Activated naive CD4-positive, alpha-beta T cell treated with anti-CD3 and anti-CD28 coated beads, Interleukin-2, amount 50 U/mL, for 24 hours (primary cell): Measurements from ENCODE around the gene ME1.
"Not testable (repeated sequence)": the region's sequence is repeated elsewhere in the genome, so short reads cannot be mapped to it uniquely, and the experiment has no call there.

Experiments
- H3K27ac Mint-ChIP-seq: one replicate; pipeline ENCODE4 v1.8.0; 2021; ENCODE audit warnings: mild to moderate bottlenecking, mixed read lengths
- H3K27me3 Mint-ChIP-seq: one replicate; pipeline ENCODE4 v1.8.0; 2021; ENCODE audit warnings: mixed read lengths
- H3K36me3 Mint-ChIP-seq: one replicate; pipeline ENCODE4 v1.8.0; 2021; ENCODE audit warnings: mixed read lengths
- H3K4me1 Mint-ChIP-seq: one replicate; pipeline ENCODE4 v1.8.0; 2021; ENCODE audit warnings: mixed read lengths
- H3K4me3 Mint-ChIP-seq: one replicate; pipeline ENCODE4 v1.8.0; 2021; ENCODE audit warnings: mild to moderate bottlenecking, mixed read lengths
- H3K9me3 Mint-ChIP-seq: one replicate; pipeline ENCODE4 v1.8.0; 2021; ENCODE audit warnings: mixed read lengths

ME1 gene

DNA sequence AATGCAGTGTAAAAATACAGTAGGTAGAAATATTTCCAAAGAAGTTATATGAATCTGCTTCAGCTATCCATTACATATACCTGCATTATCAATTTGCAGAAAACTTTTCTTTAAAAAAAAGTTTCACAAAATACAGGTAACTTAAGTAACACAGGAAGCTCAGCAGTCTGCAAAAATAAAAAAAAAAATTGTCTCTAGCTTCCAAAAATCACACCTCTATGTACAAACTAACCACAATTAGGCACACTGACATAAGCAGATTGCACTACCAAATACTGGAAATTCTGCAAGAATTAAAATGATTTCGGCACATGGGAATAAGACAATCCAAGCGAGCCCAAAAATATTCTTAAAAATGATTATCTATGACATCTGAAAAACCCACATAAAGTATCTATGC is 41.2 kb downstream of the ME1 start:
- Mint-ChIP-seq H3K4me3 (no peak overlapping the region), H3K27ac (no peak overlapping the region), H3K27me3 (peaks cover 1% of the 10 kb centered on the region)

DNA sequence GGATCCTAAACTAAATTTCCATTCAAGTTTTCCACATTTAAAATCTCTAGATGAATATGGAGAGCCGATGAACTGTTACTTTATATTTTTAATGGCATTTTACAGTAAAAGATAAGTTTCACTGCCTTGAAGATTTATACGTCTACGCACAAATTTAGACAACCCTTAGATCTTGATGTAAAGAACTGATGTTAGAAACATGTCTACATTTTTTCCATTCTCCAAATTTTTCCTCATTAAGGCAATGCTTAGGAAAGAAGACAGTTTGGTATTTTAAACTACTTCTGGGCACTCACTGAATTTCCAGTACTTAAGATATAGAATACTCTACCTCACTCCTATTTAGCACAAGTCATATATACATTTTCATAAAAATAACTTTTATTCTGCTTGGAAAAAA is 45.4 kb downstream of the ME1 start:
- no peak overlapping the region for H3K4me3 Mint-ChIP-seq

More for the DNA sequence above, 41.2 kb downstream of the ME1 start:
- Mint-ChIP-seq H3K9me3 (no peaks in the 10 kb centered on the region), H3K4me1 (no peaks in the 10 kb centered on the region), H3K36me3 (no peaks in the 10 kb centered on the region)

DNA sequence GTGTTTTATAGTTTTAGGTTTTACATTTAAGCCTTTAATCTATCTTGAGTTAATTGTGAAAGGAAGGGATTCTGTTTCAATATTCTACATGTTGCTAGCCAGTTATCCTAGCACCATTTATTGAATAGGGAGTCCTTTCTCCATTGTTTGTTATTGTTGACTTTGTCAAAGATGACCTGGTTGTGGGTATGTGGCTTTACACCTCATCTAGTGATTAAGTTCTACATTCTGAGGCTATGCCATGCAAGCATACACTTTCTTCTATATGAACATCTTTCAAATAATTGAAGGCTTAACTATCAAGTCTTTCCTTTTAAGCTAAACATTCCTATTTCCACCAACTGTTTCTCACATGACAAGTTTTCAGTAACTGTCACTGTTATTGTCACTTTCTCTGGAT is 46.1 kb downstream of the ME1 start:
- no peaks in the 10 kb centered on the region for H3K36me3 Mint-ChIP-seq
- H3K4me1 Mint-ChIP-seq: no peaks in the 10 kb centered on the region
- H3K27ac Mint-ChIP-seq: no peak overlapping the region
- no peaks in the 10 kb centered on the region for H3K9me3 Mint-ChIP-seq
- no peak overlapping the region for H3K4me3 Mint-ChIP-seq
- H3K27me3 Mint-ChIP-seq: peaks cover 1% of the 10 kb centered on the region

More for the DNA sequence above, 45.4 kb downstream of the ME1 start:
- H3K27ac Mint-ChIP-seq: no peak overlapping the region
- no peaks in the 10 kb centered on the region for H3K9me3 Mint-ChIP-seq
- no peaks in the 10 kb centered on the region for H3K36me3 Mint-ChIP-seq
- H3K4me1 Mint-ChIP-seq: no peaks in the 10 kb centered on the region
- H3K27me3 Mint-ChIP-seq: peaks cover 1% of the 10 kb centered on the region

DNA sequence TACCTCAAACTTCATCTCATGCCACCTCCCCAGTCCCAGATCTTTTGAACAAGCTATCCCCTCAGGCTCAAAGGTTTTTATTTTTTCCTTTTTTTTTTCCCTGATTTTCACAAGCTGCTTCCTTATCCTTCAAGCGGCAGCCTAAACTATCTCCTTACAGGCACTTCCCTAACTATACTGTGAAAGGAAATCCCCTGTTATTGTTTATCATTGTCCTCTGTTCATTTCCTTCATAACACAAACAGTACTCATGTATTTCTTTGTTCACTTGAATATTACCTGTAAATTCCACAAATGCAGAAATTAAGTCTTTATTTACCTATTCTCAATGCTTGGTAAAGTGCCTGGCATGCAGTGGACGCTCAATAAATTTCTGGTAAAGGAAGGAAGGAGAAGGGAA is 48.9 kb downstream of the ME1 start:
- no peaks in the 10 kb centered on the region for H3K27me3 Mint-ChIP-seq
- no peak overlapping the region for H3K4me3 Mint-ChIP-seq
- H3K4me1 Mint-ChIP-seq: no peaks in the 10 kb centered on the region
- no peaks in the 10 kb centered on the region for H3K36me3 Mint-ChIP-seq
- no peaks in the 10 kb centered on the region for H3K9me3 Mint-ChIP-seq
- H3K27ac Mint-ChIP-seq: no peak overlapping the region

DNA sequence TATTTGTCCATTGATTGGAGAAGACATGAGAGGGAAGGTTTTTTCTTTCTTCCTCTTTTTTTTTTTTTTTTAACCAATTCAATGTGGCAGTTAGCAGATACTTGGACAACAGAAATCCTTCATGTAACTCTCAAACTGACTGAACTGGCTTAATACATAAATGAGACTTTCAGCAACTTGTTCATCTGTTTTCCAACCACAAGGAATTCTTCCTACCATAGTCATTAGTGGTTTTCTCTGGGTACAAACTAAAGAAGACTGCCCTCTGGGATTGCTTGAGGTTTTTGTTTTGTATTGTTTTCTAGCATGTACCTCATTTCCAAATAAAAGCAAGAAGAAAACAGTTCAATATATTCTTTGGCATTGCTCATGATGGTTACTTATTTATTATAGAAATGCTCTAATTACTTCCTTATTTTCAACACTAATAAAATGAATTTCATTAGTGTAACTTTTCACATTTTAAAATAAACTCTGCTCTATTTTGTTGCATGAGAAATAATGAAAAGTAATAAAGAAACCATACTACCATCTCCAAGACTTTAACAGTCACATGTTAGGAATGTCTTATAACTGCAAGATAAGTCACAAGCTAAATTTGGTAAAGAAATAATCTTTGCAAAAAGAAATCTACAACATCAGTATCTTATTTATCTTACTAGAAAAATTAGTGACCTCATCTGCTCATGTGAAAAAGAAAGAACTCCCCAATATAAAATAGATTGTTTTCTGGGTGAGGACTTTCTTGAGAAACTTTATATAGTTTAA is 52.0 kb downstream of the ME1 start:
- Mint-ChIP-seq H3K27ac (no peak overlapping the region), H3K4me1 (no peaks in the 10 kb centered on the region), H3K9me3 (no peaks in the 10 kb centered on the region)

DNA sequence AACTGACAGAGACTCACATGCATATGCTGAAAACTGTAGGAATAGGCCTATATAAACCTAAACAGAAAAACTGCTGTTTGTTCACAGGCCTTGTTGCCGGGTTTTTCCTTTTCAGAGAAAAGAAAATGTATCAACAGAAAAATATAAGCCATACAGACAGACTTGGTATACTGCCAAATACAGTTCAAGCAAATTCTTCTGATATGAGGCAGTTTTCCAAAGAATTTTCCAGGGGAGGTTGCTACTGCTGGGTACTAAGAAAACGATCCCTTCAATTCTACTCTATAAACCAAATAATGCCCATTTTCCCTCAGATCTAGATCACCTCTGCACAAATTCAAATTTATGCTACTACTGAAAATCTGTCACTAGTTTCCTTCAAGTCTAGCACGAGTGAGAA is 59.4 kb downstream of the ME1 start:
- Mint-ChIP-seq H3K9me3 (no peaks in the 10 kb centered on the region), H3K4me3 (no peak overlapping the region), H3K27ac (no peak overlapping the region), H3K4me1 (no peaks in the 10 kb centered on the region), H3K27me3 (peaks cover 1% of the 10 kb centered on the region), H3K36me3 (no peaks in the 10 kb centered on the region)

More for the DNA sequence above, 52.0 kb downstream of the ME1 start:
- peaks cover 1% of the 10 kb centered on the region for H3K27me3 Mint-ChIP-seq
- H3K36me3 Mint-ChIP-seq: no peaks in the 10 kb centered on the region
- H3K4me3 Mint-ChIP-seq: no peak overlapping the region

DNA sequence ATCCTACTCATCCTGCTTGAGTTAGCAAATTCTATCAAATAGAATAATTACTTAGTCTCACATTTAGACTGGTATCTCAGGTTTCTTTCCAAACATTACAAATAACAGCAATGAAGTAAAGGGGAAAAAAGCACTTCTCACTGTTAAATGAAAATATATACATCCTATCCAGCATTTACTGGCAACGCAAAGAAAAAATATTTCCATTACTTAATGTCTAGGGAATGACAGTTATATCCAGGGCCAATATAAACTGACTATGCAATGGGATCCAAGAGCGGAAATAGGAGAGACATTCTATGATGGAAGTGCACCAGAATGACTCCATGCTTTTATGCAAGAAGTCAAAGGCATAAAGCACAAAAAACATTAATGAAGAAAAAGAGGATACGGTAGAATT is 60.3 kb downstream of the ME1 start:
- Mint-ChIP-seq H3K4me1 (no peaks in the 10 kb centered on the region), H3K27ac (no peak overlapping the region), H3K36me3 (no peaks in the 10 kb centered on the region), H3K4me3 (no peak overlapping the region), H3K9me3 (no peaks in the 10 kb centered on the region), H3K27me3 (peaks cover 1% of the 10 kb centered on the region)

DNA sequence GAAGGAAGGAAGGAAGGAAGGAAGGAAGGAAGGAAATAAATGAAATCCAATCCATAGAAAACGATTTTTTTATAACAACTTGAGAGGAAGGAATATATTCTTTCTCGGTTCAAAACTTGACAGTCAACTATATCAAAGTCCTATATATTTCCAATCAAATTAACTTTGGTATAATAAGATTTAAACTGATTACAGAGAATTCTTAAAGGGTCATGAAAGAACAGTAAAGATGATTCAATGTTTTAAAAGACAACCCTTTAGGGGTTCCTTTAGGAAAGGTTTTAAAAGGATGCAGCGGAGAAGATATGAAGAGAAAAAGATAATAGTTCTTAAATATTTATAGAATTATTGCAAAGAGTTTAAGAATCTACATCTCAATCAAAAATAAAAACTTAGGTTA is 61.2 kb downstream of the ME1 start:
- H3K27ac Mint-ChIP-seq: no peak overlapping the region
- H3K4me1 Mint-ChIP-seq: no peaks in the 10 kb centered on the region
- H3K4me3 Mint-ChIP-seq: no peak overlapping the region
- H3K9me3 Mint-ChIP-seq: no peaks in the 10 kb centered on the region
- H3K36me3 Mint-ChIP-seq: no peaks in the 10 kb centered on the region
- H3K27me3 Mint-ChIP-seq: no peaks in the 10 kb centered on the region

DNA sequence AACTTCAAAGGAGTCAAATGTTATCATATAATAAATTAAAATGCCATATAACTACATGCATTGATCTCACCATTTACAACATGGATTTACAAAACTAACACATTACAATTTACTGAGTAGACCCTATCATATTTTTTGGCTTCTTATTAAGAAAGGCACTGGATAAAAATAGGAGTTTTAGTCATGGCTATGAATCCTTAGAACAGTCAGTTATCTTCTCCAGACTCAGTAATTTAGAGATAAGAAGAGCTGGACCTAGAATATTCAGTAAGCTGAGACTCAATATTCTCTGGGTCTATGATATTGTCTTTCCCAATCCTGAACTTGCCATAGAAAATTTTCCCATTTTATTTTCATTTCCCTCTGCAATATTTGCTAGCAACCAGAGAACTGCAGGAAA is 62.3 kb downstream of the ME1 start:
- Mint-ChIP-seq H3K4me3 (no peak overlapping the region), H3K4me1 (no peaks in the 10 kb centered on the region), H3K36me3 (no peaks in the 10 kb centered on the region), H3K27ac (no peak overlapping the region), H3K27me3 (no peaks in the 10 kb centered on the region), H3K9me3 (no peaks in the 10 kb centered on the region)

DNA sequence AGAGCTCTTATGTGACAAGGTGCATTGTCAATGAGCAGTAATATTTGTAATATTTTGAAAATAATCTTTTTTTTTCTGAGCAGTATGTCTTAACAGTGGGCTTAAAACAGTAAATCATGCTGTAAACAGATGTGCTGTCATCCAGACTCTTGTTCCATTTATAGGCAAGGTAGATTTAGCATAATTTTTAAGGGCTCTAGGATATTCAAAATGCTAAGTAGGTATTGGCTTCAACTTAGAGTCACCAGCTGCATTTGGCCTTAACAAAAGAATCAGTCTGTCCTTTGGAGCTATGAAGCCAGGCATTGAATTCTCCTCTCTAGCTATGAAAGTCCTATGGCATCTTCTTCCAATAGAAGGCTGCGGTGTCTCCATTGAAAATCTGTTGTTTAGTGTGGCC is 63.7 kb downstream of the ME1 start:
- Mint-ChIP-seq H3K9me3 (no peaks in the 10 kb centered on the region), H3K27ac (no peak overlapping the region), H3K27me3 (no peaks in the 10 kb centered on the region), H3K4me3 (no peak overlapping the region), H3K4me1 (no peaks in the 10 kb centered on the region), H3K36me3 (no peaks in the 10 kb centered on the region)

DNA sequence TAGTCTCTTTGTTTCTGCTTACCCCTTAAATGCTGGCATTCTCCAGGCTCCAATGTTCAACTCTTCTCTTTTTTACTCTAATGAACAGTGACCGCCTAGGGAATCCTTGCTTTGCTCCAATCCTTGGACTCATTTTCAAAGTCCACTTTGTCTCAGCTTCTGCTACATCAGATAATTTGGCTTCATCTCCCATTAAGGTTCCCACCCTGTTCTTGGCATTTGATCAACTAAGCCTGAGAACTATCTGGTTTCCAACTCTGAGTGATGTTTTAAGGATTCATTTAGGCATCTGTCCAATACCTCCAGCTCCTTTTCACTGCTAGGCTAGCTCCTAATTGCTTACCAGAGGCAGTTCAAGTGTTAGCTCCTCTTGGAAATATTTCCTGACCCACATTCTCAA is 64.9 kb downstream of the ME1 start:
- Mint-ChIP-seq H3K9me3 (no peaks in the 10 kb centered on the region), H3K27ac (no peak overlapping the region), H3K4me3 (no peak overlapping the region), H3K4me1 (no peaks in the 10 kb centered on the region), H3K36me3 (no peaks in the 10 kb centered on the region), H3K27me3 (no peaks in the 10 kb centered on the region)

DNA sequence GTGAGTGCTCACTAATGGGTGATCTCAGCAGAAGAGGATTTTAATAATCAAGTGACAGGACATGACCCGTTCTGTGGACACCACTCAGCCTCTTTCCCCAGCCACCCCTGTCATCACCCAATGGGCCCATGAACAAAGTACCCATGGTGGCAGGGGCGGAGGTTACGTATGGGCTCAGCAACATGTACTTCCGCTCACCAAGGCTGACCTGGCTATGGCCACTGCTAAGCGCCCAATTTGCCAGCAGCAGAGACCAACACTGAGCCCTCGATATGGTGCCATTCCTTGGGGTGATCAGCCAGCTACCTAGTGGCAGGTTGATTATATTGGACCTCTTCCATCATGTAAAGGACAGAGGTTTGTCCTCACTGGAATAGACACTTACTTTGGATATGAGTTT is 68.5 kb downstream of the ME1 start:
- H3K27me3 Mint-ChIP-seq, H3K36me3 Mint-ChIP-seq, H3K4me3 Mint-ChIP-seq, H3K27ac Mint-ChIP-seq, H3K9me3 Mint-ChIP-seq, H3K4me1 Mint-ChIP-seq: not testable (repeated sequence)

DNA sequence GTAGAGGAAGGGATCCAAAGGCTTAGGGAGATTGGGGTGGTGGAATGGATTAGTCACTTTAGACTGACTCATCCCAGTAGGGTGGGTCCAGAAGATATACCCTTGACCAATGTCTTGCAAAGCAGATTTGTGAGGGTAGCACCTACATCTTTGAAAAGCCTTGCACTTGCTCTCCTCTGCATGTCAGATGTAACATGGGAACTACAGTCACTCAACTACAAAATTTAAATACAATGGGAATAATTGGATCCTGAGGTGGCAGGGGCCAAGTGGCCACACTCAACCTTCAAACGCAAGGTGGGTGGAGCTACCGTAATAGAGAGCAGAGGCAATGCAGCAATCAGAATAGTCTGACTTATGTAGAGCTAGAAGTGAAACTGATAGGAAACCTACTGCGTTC is 71.2 kb downstream of the ME1 start:
- Mint-ChIP-seq H3K27ac (no peak overlapping the region), H3K4me3 (no peak overlapping the region), H3K27me3 (no peaks in the 10 kb centered on the region), H3K9me3 (peaks cover 6% of the 10 kb centered on the region), H3K4me1 (no peaks in the 10 kb centered on the region), H3K36me3 (no peaks in the 10 kb centered on the region)

DNA sequence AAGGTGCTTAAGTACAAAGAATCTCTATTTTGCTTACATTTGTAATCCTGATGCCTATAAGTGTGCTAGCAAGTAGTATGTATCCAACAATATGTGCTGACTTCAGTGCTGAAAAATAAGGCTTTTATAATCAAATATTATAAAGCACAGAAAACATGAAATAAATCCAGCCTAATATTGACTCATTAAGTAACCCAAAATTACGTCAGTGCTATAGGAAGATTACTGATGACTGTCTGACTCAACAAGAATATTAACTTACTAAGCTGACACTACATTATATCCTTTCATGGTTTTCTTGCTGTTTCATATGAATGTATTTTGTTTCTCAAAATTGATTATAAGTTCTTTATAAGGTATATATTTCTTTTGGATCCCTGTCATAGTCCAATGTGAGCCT is 76.1 kb downstream of the ME1 start:
- Mint-ChIP-seq H3K27ac (no peak overlapping the region), H3K4me3 (no peak overlapping the region), H3K4me1 (no peaks in the 10 kb centered on the region), H3K36me3 (no peaks in the 10 kb centered on the region), H3K27me3 (no peaks in the 10 kb centered on the region), H3K9me3 (peaks cover 4% of the 10 kb centered on the region)

DNA sequence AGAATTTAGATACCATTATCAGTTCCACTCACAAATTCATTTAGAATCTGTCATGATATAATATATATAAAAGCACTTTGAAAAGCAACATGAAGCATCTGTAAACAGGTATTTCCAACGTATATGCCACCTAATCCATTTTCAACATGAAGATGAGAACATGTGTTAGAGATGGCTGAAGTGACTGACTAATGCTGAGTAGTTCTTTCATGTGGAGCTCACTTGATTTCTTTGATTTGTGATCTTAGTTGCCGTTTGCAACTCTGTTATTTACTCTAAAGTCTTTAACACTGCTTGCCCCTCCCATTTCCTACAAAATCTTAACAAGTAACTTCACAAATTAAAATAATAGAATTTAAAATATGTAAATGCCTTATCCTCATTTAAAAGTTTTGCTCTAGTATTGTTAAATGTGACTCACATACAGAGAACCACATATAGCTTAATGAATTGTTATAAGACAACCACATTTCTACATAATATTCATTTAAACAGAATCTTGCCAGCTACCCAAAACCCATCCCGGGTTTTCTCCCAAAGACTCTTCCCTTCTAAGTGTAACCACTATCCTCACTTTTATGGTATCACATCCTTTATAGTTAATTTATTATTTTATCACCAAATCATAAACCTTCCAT is 78.3 kb downstream of the ME1 start:
- no peaks in the 10 kb centered on the region for H3K4me1 Mint-ChIP-seq

DNA sequence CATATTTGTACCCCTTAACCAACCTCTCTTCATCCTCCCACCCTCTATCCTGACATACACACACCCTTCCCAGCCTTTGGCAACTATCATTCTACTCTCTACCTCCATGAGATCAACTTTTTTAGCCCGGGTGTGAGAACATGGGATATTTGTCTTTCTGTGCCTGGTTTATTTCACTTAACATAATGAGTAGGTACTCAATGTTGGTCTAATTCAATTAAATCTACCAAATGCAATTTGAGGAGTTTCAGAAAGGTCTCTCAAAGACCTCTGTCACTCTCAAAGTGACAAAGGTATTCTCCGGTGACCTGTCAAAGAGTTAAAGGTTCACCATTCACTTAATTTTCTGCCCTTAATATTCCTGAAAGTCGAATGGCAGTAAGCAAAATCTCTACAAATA is 87.7 kb downstream of the ME1 start:
- H3K4me1 Mint-ChIP-seq: no peaks in the 10 kb centered on the region
- no peaks in the 10 kb centered on the region for H3K9me3 Mint-ChIP-seq
- H3K27ac Mint-ChIP-seq: no peak overlapping the region
- H3K36me3 Mint-ChIP-seq: no peaks in the 10 kb centered on the region
- no peaks in the 10 kb centered on the region for H3K27me3 Mint-ChIP-seq
- H3K4me3 Mint-ChIP-seq: no peak overlapping the region

More for the DNA sequence above, 78.3 kb downstream of the ME1 start:
- Mint-ChIP-seq H3K27ac (no peak overlapping the region), H3K36me3 (no peaks in the 10 kb centered on the region), H3K4me3 (no peak overlapping the region), H3K9me3 (no peaks in the 10 kb centered on the region), H3K27me3 (no peaks in the 10 kb centered on the region)

DNA sequence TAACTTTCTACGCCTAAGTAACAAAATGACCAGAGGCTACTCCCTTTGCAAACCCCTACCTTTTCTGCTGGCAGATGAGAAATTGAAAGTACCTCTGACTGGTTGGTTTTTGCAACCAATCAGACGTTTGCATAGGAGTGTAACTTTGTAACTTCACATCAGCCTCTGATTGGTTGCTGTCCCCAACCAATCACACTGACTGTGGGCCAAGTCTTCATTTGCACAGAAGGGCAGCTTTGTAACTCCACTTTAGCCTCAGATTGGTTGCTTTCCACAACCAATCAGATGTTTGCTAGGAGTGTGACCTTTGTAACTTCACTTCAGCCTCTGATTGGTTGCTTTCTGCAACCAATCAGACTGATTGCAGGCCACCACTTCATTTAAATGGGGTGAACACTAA is 89.1 kb downstream of the ME1 start:
- Mint-ChIP-seq H3K27me3 (no peaks in the 10 kb centered on the region), H3K9me3 (no peaks in the 10 kb centered on the region), H3K36me3 (no peaks in the 10 kb centered on the region), H3K4me1 (no peaks in the 10 kb centered on the region), H3K4me3 (no peak overlapping the region), H3K27ac (no peak overlapping the region)
